Measurements from ENCODE around the gene FABP6. TPM values are rescaled to one million over a fixed set of nuclear protein-coding genes. Genes with fewer than 3 reads are reported as not detected.

FABP6 gene
- total and polyA plus RNA-seq, 4 donors = not detected

GRCh38 chr5:160213537-160213936, 15.8 kb upstream of the FABP6 start:
- Histone ChIP-seq H3K27me3 (ENCODE audit: control insufficient read depth in 4 of 4, insufficient read depth in 4 of 4, low read length in 3 of 4) (no peaks in the 10 kb centered on the region), H3K9me3 (ENCODE audit: control insufficient read depth in 4 of 4, low read length in 3 of 4) (no peaks in the 10 kb centered on the region), H3K4me1 (ENCODE audit: control insufficient read depth in 4 of 4, insufficient read depth in 4 of 4, low read length in 3 of 4) (no peaks in the 10 kb centered on the region), H3K9ac (ENCODE audit: low read depth in 1 of 2, low read length in 2 of 2) (no peak overlapping the region), H3K27ac (ENCODE audit: low read depth in 1 of 2, low read length in 2 of 2) (no peak overlapping the region), H3K4me3 (ENCODE audit: low read depth in 1 of 3, low read length in 3 of 3) (no peak overlapping the region), H3K36me3 (ENCODE audit: control insufficient read depth in 4 of 4, insufficient read depth in 3 of 4, low read depth in 1 of 4, low read length in 3 of 4) (no peaks in the 10 kb centered on the region)
- no peak for DNase-seq (ENCODE audit: low spot score)
- TF ChIP-seq NR2F2 (IDR thresholded peaks at IDR 0.05) (no peak), SP1 (IDR thresholded peaks at IDR 0.05) (no peak), YY1 (IDR thresholded peaks at IDR 0.05) (no peak), JUND (IDR thresholded peaks at IDR 0.05) (no peak), REST (IDR thresholded peaks at IDR 0.05) (no peak), HNF4G (IDR thresholded peaks at IDR 0.05) (no peak)
- TF ChIP-seq, protein P1, sequence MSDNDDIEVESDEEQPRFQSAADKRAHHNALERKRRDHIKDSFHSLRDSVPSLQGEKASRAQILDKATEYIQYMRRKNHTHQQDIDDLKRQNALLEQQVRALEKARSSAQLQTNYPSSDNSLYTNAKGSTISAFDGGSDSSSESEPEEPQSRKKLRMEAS (IDR thresholded peaks at IDR 0.05) = no peak
- WGBS = 78% methylated on average over 5 of the region's 5 CpGs

- Histone ChIP-seq H3K36me3 (ENCODE audit: control insufficient read depth in 4 of 4, insufficient read depth in 3 of 4, low read depth in 1 of 4, low read length in 3 of 4) (no peaks in the 10 kb centered on the region), H3K9ac (ENCODE audit: low read depth in 1 of 2, low read length in 2 of 2) (no peak overlapping the region), H3K4me1 (ENCODE audit: control insufficient read depth in 4 of 4, insufficient read depth in 4 of 4, low read length in 3 of 4) (no peaks in the 10 kb centered on the region), H3K27ac (ENCODE audit: low read depth in 1 of 2, low read length in 2 of 2) (no peak overlapping the region), H3K4me3 (ENCODE audit: low read depth in 1 of 3, low read length in 3 of 3) (no peak overlapping the region), H3K27me3 (ENCODE audit: control insufficient read depth in 4 of 4, insufficient read depth in 4 of 4, low read length in 3 of 4) (no peaks in the 10 kb centered on the region), H3K9me3 (ENCODE audit: control insufficient read depth in 4 of 4, low read length in 3 of 4) (no peaks in the 10 kb centered on the region)
- no peak for DNase-seq (ENCODE audit: low spot score)
- WGBS = 62% methylated on average over 4 of the region's 4 CpGs
- TF ChIP-seq FOXA1 (IDR thresholded peaks at IDR 0.05) (no peak), GABPA (IDR thresholded peaks at IDR 0.05 in 1 of 2, conservative IDR thresholded peaks at IDR 0.05 in 1 of 2) (no peak), EGR1 (IDR thresholded peaks at IDR 0.05; ENCODE audit: low read depth in 2 of 2) (no peak), TAF1 (conservative IDR thresholded peaks at IDR 0.05) (no peak), RAD21 (IDR thresholded peaks at IDR 0.05) (no peak), YY1 (IDR thresholded peaks at IDR 0.05) (no peak), NR2F2 (IDR thresholded peaks at IDR 0.05) (no peak), REST (IDR thresholded peaks at IDR 0.05) (no peak), HNF4G (IDR thresholded peaks at IDR 0.05) (no peak), FOXA2 (IDR thresholded peaks at IDR 0.05) (no peak), SP1 (IDR thresholded peaks at IDR 0.05) (no peak), ATF3 (IDR thresholded peaks at IDR 0.05) (no peak), HNF4A (conservative IDR thresholded peaks at IDR 0.05) (no peak)
- TF ChIP-seq, protein P1 (IDR thresholded peaks at IDR 0.05) = no peak
- TF ChIP-seq, protein P2, sequence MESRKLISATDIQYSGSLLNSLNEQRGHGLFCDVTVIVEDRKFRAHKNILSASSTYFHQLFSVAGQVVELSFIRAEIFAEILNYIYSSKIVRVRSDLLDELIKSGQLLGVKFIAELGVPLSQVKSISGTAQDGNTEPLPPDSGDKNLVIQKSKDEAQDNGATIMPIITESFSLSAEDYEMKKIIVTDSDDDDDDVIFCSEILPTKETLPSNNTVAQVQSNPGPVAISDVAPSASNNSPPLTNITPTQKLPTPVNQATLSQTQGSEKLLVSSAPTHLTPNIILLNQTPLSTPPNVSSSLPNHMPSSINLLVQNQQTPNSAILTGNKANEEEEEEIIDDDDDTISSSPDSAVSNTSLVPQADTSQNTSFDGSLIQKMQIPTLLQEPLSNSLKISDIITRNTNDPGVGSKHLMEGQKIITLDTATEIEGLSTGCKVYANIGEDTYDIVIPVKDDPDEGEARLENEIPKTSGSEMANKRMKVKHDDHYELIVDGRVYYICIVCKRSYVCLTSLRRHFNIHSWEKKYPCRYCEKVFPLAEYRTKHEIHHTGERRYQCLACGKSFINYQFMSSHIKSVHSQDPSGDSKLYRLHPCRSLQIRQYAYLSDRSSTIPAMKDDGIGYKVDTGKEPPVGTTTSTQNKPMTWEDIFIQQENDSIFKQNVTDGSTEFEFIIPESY (IDR thresholded peaks at IDR 0.05) = no peak
These were observed 9.9 kb upstream of the FABP6 start for GRCh38 chr5:160219356-160219755.
